Measurements from ENCODE around the gene FAM25G. TPM values are rescaled to one million over a fixed set of nuclear protein-coding genes. Genes with fewer than 3 reads are reported as not detected.
A peak's percentile ranks its signal among the peaks of the same experiment; 100 is the strongest.
"Not testable (repeated sequence)": the region's sequence is repeated elsewhere in the genome, so short reads cannot be mapped to it uniquely, and the experiment has no call there.

FAM25G gene
- total RNA-seq, 1 donor from 2014 or later, result not detected

GRCh38 chr10:47478114-47478513 lies 13.4 kb downstream of the FAM25G start:
- not testable (repeated sequence) for DNase-seq; H3K27ac Mint-ChIP-seq (ENCODE audit: unreplicated experiment); H3K4me3 Mint-ChIP-seq (ENCODE audit: unreplicated experiment); H3K9me3 Mint-ChIP-seq (ENCODE audit: unreplicated experiment); H3K27me3 Mint-ChIP-seq (ENCODE audit: unreplicated experiment); H3K36me3 Mint-ChIP-seq (ENCODE audit: unreplicated experiment); H3K4me1 Mint-ChIP-seq (ENCODE audit: low read depth, unreplicated experiment)

GRCh38 chr10:47477078-47477477 lies 14.4 kb downstream of the FAM25G start:
- not testable (repeated sequence) for H3K27me3 Mint-ChIP-seq (ENCODE audit: unreplicated experiment); H3K27ac Mint-ChIP-seq (ENCODE audit: unreplicated experiment); H3K4me3 Mint-ChIP-seq (ENCODE audit: unreplicated experiment); DNase-seq; H3K9me3 Mint-ChIP-seq (ENCODE audit: unreplicated experiment); H3K4me1 Mint-ChIP-seq (ENCODE audit: low read depth, unreplicated experiment); H3K36me3 Mint-ChIP-seq (ENCODE audit: unreplicated experiment)

- H3K4me3 Mint-ChIP-seq (ENCODE audit: unreplicated experiment); H3K4me1 Mint-ChIP-seq (ENCODE audit: low read depth, unreplicated experiment); DNase-seq; H3K9me3 Mint-ChIP-seq (ENCODE audit: unreplicated experiment); H3K27ac Mint-ChIP-seq (ENCODE audit: unreplicated experiment); H3K27me3 Mint-ChIP-seq (ENCODE audit: unreplicated experiment); H3K36me3 Mint-ChIP-seq (ENCODE audit: unreplicated experiment): not testable (repeated sequence)
Observed at GRCh38 chr10:47475101-47475500, 16.4 kb downstream of the FAM25G start.

- H3K27me3 Mint-ChIP-seq (ENCODE audit: unreplicated experiment); H3K27ac Mint-ChIP-seq (ENCODE audit: unreplicated experiment); H3K36me3 Mint-ChIP-seq (ENCODE audit: unreplicated experiment); DNase-seq; H3K4me1 Mint-ChIP-seq (ENCODE audit: low read depth, unreplicated experiment); H3K4me3 Mint-ChIP-seq (ENCODE audit: unreplicated experiment); H3K9me3 Mint-ChIP-seq (ENCODE audit: unreplicated experiment): not testable (repeated sequence)
Observed at GRCh38 chr10:47473516-47473915, 18.0 kb downstream of the FAM25G start.

- H3K36me3 Mint-ChIP-seq (ENCODE audit: unreplicated experiment); H3K27ac Mint-ChIP-seq (ENCODE audit: unreplicated experiment); H3K4me3 Mint-ChIP-seq (ENCODE audit: unreplicated experiment); H3K9me3 Mint-ChIP-seq (ENCODE audit: unreplicated experiment); H3K27me3 Mint-ChIP-seq (ENCODE audit: unreplicated experiment); DNase-seq; H3K4me1 Mint-ChIP-seq (ENCODE audit: low read depth, unreplicated experiment): not testable (repeated sequence)
Observed at GRCh38 chr10:47472647-47473046, 18.9 kb downstream of the FAM25G start.

- not testable (repeated sequence) for H3K27ac Mint-ChIP-seq (ENCODE audit: unreplicated experiment); H3K9me3 Mint-ChIP-seq (ENCODE audit: unreplicated experiment); H3K4me1 Mint-ChIP-seq (ENCODE audit: low read depth, unreplicated experiment); DNase-seq; H3K4me3 Mint-ChIP-seq (ENCODE audit: unreplicated experiment); H3K36me3 Mint-ChIP-seq (ENCODE audit: unreplicated experiment); H3K27me3 Mint-ChIP-seq (ENCODE audit: unreplicated experiment)
Observed at GRCh38 chr10:47472072-47472471, 19.4 kb downstream of the FAM25G start.

- H3K27ac Mint-ChIP-seq (ENCODE audit: unreplicated experiment); H3K9me3 Mint-ChIP-seq (ENCODE audit: unreplicated experiment); H3K4me3 Mint-ChIP-seq (ENCODE audit: unreplicated experiment); H3K36me3 Mint-ChIP-seq (ENCODE audit: unreplicated experiment); H3K4me1 Mint-ChIP-seq (ENCODE audit: low read depth, unreplicated experiment); H3K27me3 Mint-ChIP-seq (ENCODE audit: unreplicated experiment); DNase-seq: not testable (repeated sequence)
Observed at GRCh38 chr10:47468731-47469528, 22.6 kb downstream of the FAM25G start.

GRCh38 chr10:47467957-47468356 lies 23.5 kb downstream of the FAM25G start:
- DNase-seq; H3K4me1 Mint-ChIP-seq (ENCODE audit: low read depth, unreplicated experiment); H3K4me3 Mint-ChIP-seq (ENCODE audit: unreplicated experiment); H3K27ac Mint-ChIP-seq (ENCODE audit: unreplicated experiment); H3K9me3 Mint-ChIP-seq (ENCODE audit: unreplicated experiment); H3K27me3 Mint-ChIP-seq (ENCODE audit: unreplicated experiment); H3K36me3 Mint-ChIP-seq (ENCODE audit: unreplicated experiment): not testable (repeated sequence)

- not testable (repeated sequence) for H3K36me3 Mint-ChIP-seq (ENCODE audit: unreplicated experiment); H3K27ac Mint-ChIP-seq (ENCODE audit: unreplicated experiment); H3K4me3 Mint-ChIP-seq (ENCODE audit: unreplicated experiment); H3K27me3 Mint-ChIP-seq (ENCODE audit: unreplicated experiment); H3K4me1 Mint-ChIP-seq (ENCODE audit: low read depth, unreplicated experiment); H3K9me3 Mint-ChIP-seq (ENCODE audit: unreplicated experiment); DNase-seq
Observed at GRCh38 chr10:47467458-47467857, 24.0 kb downstream of the FAM25G start.

GRCh38 chr10:47465216-47465917 lies 26.1 kb downstream of the FAM25G start:
- H3K36me3 Mint-ChIP-seq (ENCODE audit: unreplicated experiment); H3K4me1 Mint-ChIP-seq (ENCODE audit: low read depth, unreplicated experiment); H3K4me3 Mint-ChIP-seq (ENCODE audit: unreplicated experiment); H3K27ac Mint-ChIP-seq (ENCODE audit: unreplicated experiment); H3K9me3 Mint-ChIP-seq (ENCODE audit: unreplicated experiment); H3K27me3 Mint-ChIP-seq (ENCODE audit: unreplicated experiment); DNase-seq: not testable (repeated sequence)

- DNase-seq; H3K36me3 Mint-ChIP-seq (ENCODE audit: unreplicated experiment); H3K9me3 Mint-ChIP-seq (ENCODE audit: unreplicated experiment); H3K27me3 Mint-ChIP-seq (ENCODE audit: unreplicated experiment); H3K4me3 Mint-ChIP-seq (ENCODE audit: unreplicated experiment); H3K27ac Mint-ChIP-seq (ENCODE audit: unreplicated experiment); H3K4me1 Mint-ChIP-seq (ENCODE audit: low read depth, unreplicated experiment): not testable (repeated sequence)
Observed at GRCh38 chr10:47462577-47463358, 28.7 kb downstream of the FAM25G start.

- peak overlapping the region; percentile 63 for H3K4me3 Mint-ChIP-seq (ENCODE audit: unreplicated experiment)
- H3K9me3 Mint-ChIP-seq (ENCODE audit: unreplicated experiment); DNase-seq; H3K4me1 Mint-ChIP-seq (ENCODE audit: low read depth, unreplicated experiment); H3K27me3 Mint-ChIP-seq (ENCODE audit: unreplicated experiment); H3K36me3 Mint-ChIP-seq (ENCODE audit: unreplicated experiment); H3K27ac Mint-ChIP-seq (ENCODE audit: unreplicated experiment): not testable (repeated sequence)
Observed at GRCh38 chr10:47461261-47461687, 30.2 kb downstream of the FAM25G start.

Measured in glutamatergic neuron (in vitro differentiated cells).